Astrocyte (in vitro differentiated cells and primary cell): ENCODE data around the gene OSBPL5. TPM values are rescaled to one million over a fixed set of nuclear protein-coding genes. Genes with fewer than 3 reads are reported as not detected.

Source experiments
- DNase-seq: peaks from one replicate; pipeline ENCODE4 v3.0.0-alpha.2; 2010; ENCODE audit warnings: low read depth
- FAIRE-seq: peaks from 2 replicates; lab custom pipeline; 2011; peaks lifted over from hg19 to GRCh38; lab: Jason Lieb, UNC
- H2AFZ ChIP-seq: 2 replicates; pipeline ENCODE4 v1.6.0; 2012; ENCODE audit warnings: low read depth, low read length, inconsistent platforms
- H3K27ac ChIP-seq: 2 replicates; pipeline ENCODE4 v1.5.1; 2011; ENCODE audit warnings: low read depth, low read length, inconsistent platforms
- H3K27me3 ChIP-seq: 2 replicates; pipeline ENCODE4 v1.6.0; 2011; ENCODE audit warnings: low read length, inconsistent platforms; ENCODE audit not compliant: insufficient read depth
- H3K36me3 ChIP-seq: 2 replicates; pipeline ENCODE4 v1.5.1; 2011; ENCODE audit warnings: low read length, inconsistent platforms; ENCODE audit not compliant: insufficient read depth
- H3K4me1 ChIP-seq: 2 replicates; pipeline ENCODE4 v1.5.1; 2011; ENCODE audit warnings: low read length, inconsistent platforms; ENCODE audit not compliant: insufficient read depth
- H3K4me2 ChIP-seq: 2 replicates; pipeline ENCODE4 v1.6.0; 2012; ENCODE audit warnings: low read length, inconsistent platforms
- H3K4me3 ChIP-seq: 2 replicates; pipeline ENCODE4 v1.5.1; 2011; ENCODE audit warnings: low read depth, mild to moderate bottlenecking, low read length, inconsistent platforms; ENCODE audit not compliant: insufficient read depth
- H3K79me2 ChIP-seq: 2 replicates; pipeline ENCODE4 v1.6.0; 2012; ENCODE audit warnings: mild to moderate bottlenecking, low read length, inconsistent platforms; ENCODE audit not compliant: insufficient read depth
- H3K9ac ChIP-seq: 2 replicates; pipeline ENCODE4 v1.6.0; 2012; ENCODE audit warnings: mild to moderate bottlenecking, low read length, inconsistent platforms
- H3K9me3 ChIP-seq: 2 replicates; pipeline ENCODE4 v1.5.1; 2012; ENCODE audit warnings: low read depth, mild to moderate bottlenecking, low read length, inconsistent platforms; ENCODE audit not compliant: insufficient read depth
- H4K20me1 ChIP-seq: 2 replicates; pipeline ENCODE4 v1.6.0; 2012; ENCODE audit warnings: low read length, inconsistent platforms; ENCODE audit not compliant: insufficient read depth
- H3K27ac Mint-ChIP-seq: one replicate; pipeline ENCODE4 v1.8.0; 2021; ENCODE audit warnings: mild to moderate bottlenecking, mixed read lengths; ENCODE audit not compliant: unreplicated experiment
- H3K27me3 Mint-ChIP-seq: one replicate; pipeline ENCODE4 v1.8.0; 2021; ENCODE audit warnings: low read depth, mixed read lengths; ENCODE audit not compliant: unreplicated experiment
- H3K36me3 Mint-ChIP-seq: one replicate; pipeline ENCODE4 v1.8.0; 2021; ENCODE audit warnings: low read depth, mixed read lengths; ENCODE audit not compliant: unreplicated experiment
- H3K4me1 Mint-ChIP-seq: one replicate; pipeline ENCODE4 v1.8.0; 2021; ENCODE audit warnings: low read depth, mixed read lengths; ENCODE audit not compliant: unreplicated experiment
- H3K4me3 Mint-ChIP-seq: one replicate; pipeline ENCODE4 v1.8.0; 2021; ENCODE audit warnings: mild to moderate bottlenecking, moderate library complexity, mixed read lengths; ENCODE audit not compliant: unreplicated experiment
- H3K9me3 Mint-ChIP-seq: one replicate; pipeline ENCODE4 v1.8.0; 2021; ENCODE audit warnings: mild to moderate bottlenecking, mixed read lengths; ENCODE audit not compliant: unreplicated experiment
- EZH2 ChIP-seq: IDR thresholded peaks from 2 replicates; pipeline ENCODE4 v1.6.1; 2012; ENCODE audit warnings: mild to moderate bottlenecking, low read length, inconsistent platforms; ENCODE audit not compliant: insufficient read depth
- total RNA-seq: library from RNA; stranded (reverse); gene quantifications from 2 replicates; pipeline ENCODE4 v1.2.1, GENCODE V29; 2021
- TF ChIP-seq, protein P1 (sequence below): IDR thresholded peaks from 2 replicates; pipeline ENCODE4 v1.5.1; 2011; ENCODE audit warnings: low read depth, mild to moderate bottlenecking, inconsistent platforms, low read length, moderate library complexity; ENCODE audit not compliant: insufficient read depth

OSBPL5 gene
- total RNA-seq, 1 donor from 2014 or later = 29.0 TPM

- H3K4me1 Mint-ChIP-seq = no peaks in the 10 kb centered on the region
- no peaks in the 10 kb centered on the region for H3K4me1 ChIP-seq
- peaks cover 14% of the 10 kb centered on the region for H3K36me3 Mint-ChIP-seq
- H3K9ac ChIP-seq = no peak overlapping the region
- no peaks in the 10 kb centered on the region for H4K20me1 ChIP-seq
- no peak overlapping the region for H3K4me3 ChIP-seq
- DNase-seq = no peak
- no peaks in the 10 kb centered on the region for H3K36me3 ChIP-seq
- TF ChIP-seq, protein P1, sequence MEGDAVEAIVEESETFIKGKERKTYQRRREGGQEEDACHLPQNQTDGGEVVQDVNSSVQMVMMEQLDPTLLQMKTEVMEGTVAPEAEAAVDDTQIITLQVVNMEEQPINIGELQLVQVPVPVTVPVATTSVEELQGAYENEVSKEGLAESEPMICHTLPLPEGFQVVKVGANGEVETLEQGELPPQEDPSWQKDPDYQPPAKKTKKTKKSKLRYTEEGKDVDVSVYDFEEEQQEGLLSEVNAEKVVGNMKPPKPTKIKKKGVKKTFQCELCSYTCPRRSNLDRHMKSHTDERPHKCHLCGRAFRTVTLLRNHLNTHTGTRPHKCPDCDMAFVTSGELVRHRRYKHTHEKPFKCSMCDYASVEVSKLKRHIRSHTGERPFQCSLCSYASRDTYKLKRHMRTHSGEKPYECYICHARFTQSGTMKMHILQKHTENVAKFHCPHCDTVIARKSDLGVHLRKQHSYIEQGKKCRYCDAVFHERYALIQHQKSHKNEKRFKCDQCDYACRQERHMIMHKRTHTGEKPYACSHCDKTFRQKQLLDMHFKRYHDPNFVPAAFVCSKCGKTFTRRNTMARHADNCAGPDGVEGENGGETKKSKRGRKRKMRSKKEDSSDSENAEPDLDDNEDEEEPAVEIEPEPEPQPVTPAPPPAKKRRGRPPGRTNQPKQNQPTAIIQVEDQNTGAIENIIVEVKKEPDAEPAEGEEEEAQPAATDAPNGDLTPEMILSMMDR = no peak
- TF ChIP-seq EZH2 = no peak
- peaks cover 3% of the 10 kb centered on the region for H3K27me3 Mint-ChIP-seq
- H3K9me3 ChIP-seq = no peaks in the 10 kb centered on the region
- H3K27ac Mint-ChIP-seq = no peak overlapping the region
- H3K4me3 Mint-ChIP-seq = no peak overlapping the region
- H2AFZ ChIP-seq = no peak overlapping the region
- H3K79me2 ChIP-seq = no peaks in the 10 kb centered on the region
- no peak overlapping the region for H3K4me2 ChIP-seq
- H3K9me3 Mint-ChIP-seq = no peaks in the 10 kb centered on the region
- no peak overlapping the region for H3K27ac ChIP-seq
- no peak for FAIRE-seq
- no peaks in the 10 kb centered on the region for H3K27me3 ChIP-seq
These were observed 59.0 kb downstream of the OSBPL5 start for GRCh38 chr11:3105791-3106735.

DNA sequence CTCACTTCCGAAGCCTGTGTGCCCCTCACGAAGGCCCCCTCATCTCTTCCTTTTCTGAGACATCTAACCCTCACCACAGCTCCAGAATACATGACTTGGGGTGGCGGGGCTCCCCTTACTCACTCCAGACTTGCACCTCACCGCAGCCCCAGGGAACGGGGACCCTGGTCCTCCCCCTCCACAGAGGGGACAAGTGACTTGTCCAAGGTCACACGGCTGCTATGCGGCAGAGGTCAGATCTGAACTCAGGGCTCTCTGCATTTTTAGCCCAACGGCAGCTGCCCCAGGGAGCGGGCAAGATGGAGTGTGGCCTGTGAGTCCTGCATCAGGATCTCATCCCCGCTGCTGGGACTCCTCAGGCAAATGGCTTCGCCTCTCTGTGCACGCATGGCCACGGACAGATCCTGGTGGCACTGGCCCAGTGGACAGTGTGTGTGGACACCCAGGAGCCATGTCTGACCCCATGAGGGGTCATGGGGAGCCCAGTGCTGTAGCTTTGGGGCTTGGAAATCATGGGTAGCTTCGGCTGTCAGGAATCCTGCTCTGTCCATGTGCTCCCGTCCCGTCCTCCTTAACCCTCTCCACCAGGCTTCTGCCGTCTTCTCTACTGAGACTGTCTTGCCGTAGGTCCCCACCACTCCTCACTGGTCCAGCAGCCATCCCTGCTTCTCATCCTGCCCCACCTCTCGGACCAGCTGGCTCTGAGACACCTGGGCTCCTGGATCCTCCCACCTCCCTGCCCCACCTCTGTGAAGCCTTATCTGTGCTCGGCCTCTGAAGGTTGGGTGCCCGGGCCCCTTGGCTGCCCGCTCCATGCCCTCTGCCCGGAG lies 59.9 kb downstream of the OSBPL5 start:
- FAIRE-seq = no peak
- Histone ChIP-seq H3K27me3 (no peaks in the 10 kb centered on the region), H3K4me3 (no peak overlapping the region), H4K20me1 (no peaks in the 10 kb centered on the region), H3K9ac (no peak overlapping the region), H2AFZ (no peak overlapping the region), H3K4me1 (no peaks in the 10 kb centered on the region), H3K79me2 (no peaks in the 10 kb centered on the region), H3K4me2 (no peak overlapping the region), H3K9me3 (no peaks in the 10 kb centered on the region), H3K36me3 (no peaks in the 10 kb centered on the region), H3K27ac (no peak overlapping the region)
- no peak overlapping the region for H3K27ac Mint-ChIP-seq
- no peaks in the 10 kb centered on the region for H3K4me1 Mint-ChIP-seq
- H3K9me3 Mint-ChIP-seq = no peaks in the 10 kb centered on the region
- H3K36me3 Mint-ChIP-seq = peaks cover 8% of the 10 kb centered on the region
- H3K4me3 Mint-ChIP-seq = no peak overlapping the region
- TF ChIP-seq EZH2 = no peak
- TF ChIP-seq, protein P1 = no peak
- peaks cover 3% of the 10 kb centered on the region for H3K27me3 Mint-ChIP-seq
- DNase-seq = no peak
